HepG2 (cell line): ENCODE results near the gene S100A16. TPM values are rescaled to one million over a fixed set of nuclear protein-coding genes. Genes with fewer than 3 reads are reported as not detected.

Source experiments
- GATAD2A ChIP-seq: IDR thresholded peaks from 2 replicates; pipeline ENCODE4 v1.6.1; 2016
- HIVEP1 ChIP-seq: sonication (generic); formaldehyde crosslinking; IDR thresholded peaks from 2 replicates; pipeline ENCODE4 v1.4.0; 2020; ENCODE audit warnings: mild to moderate bottlenecking, missing genetic modification reagents
- HOXA9 ChIP-seq: sonication (generic); formaldehyde crosslinking; IDR thresholded peaks from 2 replicates; pipeline ENCODE4 v1.8.1; 2022; ENCODE audit warnings: missing genetic modification reagents, mild to moderate bottlenecking, moderate library complexity, borderline replicate concordance
- IKZF1 ChIP-seq: fragments of 450-650 bp; IDR thresholded peaks from 2 replicates; pipeline ENCODE4 v1.7.1; 2016
- KDM4B ChIP-seq: sonication (generic); formaldehyde crosslinking; IDR thresholded peaks from 2 replicates; pipeline ENCODE4 v1.4.0; 2020; ENCODE audit warnings: missing genetic modification reagents
- MED1 ChIP-seq: sonication (generic); formaldehyde crosslinking; IDR thresholded peaks from 2 replicates; pipeline ENCODE4 v1.4.0; 2020; ENCODE audit warnings: missing genetic modification reagents
- MLX ChIP-seq: IDR thresholded peaks from 2 replicates; pipeline ENCODE4 v1.6.1; 2016
- RBAK ChIP-seq: sonication (generic); formaldehyde crosslinking; IDR thresholded peaks from 2 replicates; pipeline ENCODE4 v1.5.1; 2020; ENCODE audit warnings: mild to moderate bottlenecking, missing genetic modification reagents
- ZFP37 ChIP-seq: sonication (generic); formaldehyde crosslinking; IDR thresholded peaks from 2 replicates; pipeline ENCODE4 v1.4.0; 2020; ENCODE audit warnings: missing genetic modification reagents, borderline replicate concordance
- ZNF331 ChIP-seq: sonication (generic); formaldehyde crosslinking; IDR thresholded peaks from 2 replicates; pipeline ENCODE4 v1.4.0; 2020; ENCODE audit warnings: missing genetic modification reagents
- ZNF350 ChIP-seq: sonication (generic); formaldehyde crosslinking; IDR thresholded peaks from 2 replicates; pipeline ENCODE4 v1.4.0; 2020; ENCODE audit warnings: mild to moderate bottlenecking, low read depth, missing genetic modification reagents, borderline replicate concordance
- ZNF614 ChIP-seq: IDR thresholded peaks from 2 replicates; pipeline ENCODE4 v1.6.1; 2018; ENCODE audit warnings: missing biosample characterization, missing genetic modification reagents, inconsistent platforms, borderline replicate concordance
- ZNF761 ChIP-seq: sonication (generic); formaldehyde crosslinking; conservative IDR thresholded peaks from 2 replicates; pipeline ENCODE4 v1.4.0; 2020; ENCODE audit warnings: mild to moderate bottlenecking, missing genetic modification reagents
- polyA plus RNA-seq, 8 experiments: library from polyadenylated mRNA; depleted of rRNA in 3 of 8; stranded (reverse) in 7 of 8; unstranded in 1 of 8; fragments of >200 nt; fragmentation: Illumina TruSeq in 4 of 8; extraction: Trizol in 4 of 8; gene quantifications; 2 replicates each; pipeline versions ENCODE4 v1.2.1 to v1.2.3, GENCODE V29; 2011 to 2016; ENCODE audit warnings: low read depth in 4 of 8, missing spikeins in 1 of 8, mixed read lengths in 1 of 8; ENCODE audit not compliant: insufficient read depth in 1 of 8
- total RNA-seq, 5 experiments: library from RNA; depleted of rRNA; stranded (reverse); fragments of >200 nt; fragmentation: Illumina TruSeq; extraction: Trizol; gene quantifications; 2 replicates each; pipeline ENCODE4 v1.2.3, GENCODE V29; 2016; ENCODE audit warnings: low read depth in 1 of 5
- TF ChIP-seq, protein P1 (sequence below): sonication (generic); formaldehyde crosslinking; IDR thresholded peaks from 2 replicates; pipeline ENCODE4 v1.8.1; 2023; ENCODE audit warnings: missing genetic modification reagents, mild to moderate bottlenecking, borderline replicate concordance
- TF ChIP-seq, protein P2 (sequence below): sonication (generic); formaldehyde crosslinking; IDR thresholded peaks from 2 replicates; pipeline ENCODE4 v1.9.0; 2021; ENCODE audit warnings: missing genetic modification reagents, borderline replicate concordance
- TF ChIP-seq, protein P3 (sequence below): sonication (generic); formaldehyde crosslinking; IDR thresholded peaks from 2 replicates; pipeline ENCODE4 v1.4.0; 2020; ENCODE audit warnings: missing genetic modification reagents
- TF ChIP-seq, protein P4 (sequence below), 2 experiments: sonication (generic) in 1 of 2; formaldehyde crosslinking in 1 of 2; IDR thresholded peaks; 2 replicates each; pipeline versions ENCODE4 v1.5.1 to v1.6.1; 2011 to 2020; ENCODE audit warnings: borderline replicate concordance in 1 of 2, low read depth in 1 of 2, low read length in 1 of 2, mild to moderate bottlenecking in 1 of 2, missing genetic modification reagents in 1 of 2, moderate library complexity in 1 of 2
- TF ChIP-seq, protein P5 (sequence below): sonication (generic); formaldehyde crosslinking; IDR thresholded peaks from 2 replicates; pipeline ENCODE4 v1.4.0; 2020; ENCODE audit warnings: mild to moderate bottlenecking, missing genetic modification reagents

Gene S100A16
- total and polyA plus RNA-seq, 2 of the 13 experiments (the other 11 are each of a cell fraction or from before 2014, with no cell fraction given): 46.0 to 195 TPM

- peak; percentile 53; the same call in 1 of the 2 replicates for TF ChIP-seq GATAD2A (CRISPR knock-in tag)
- TF ChIP-seq IKZF1: no peak
- TF ChIP-seq KDM4B (CRISPR knock-in tag): 0 out of 2 replicates have a peak, but pooled peaks have one; percentile 17
- peak; percentile 55; the same call in 1 of the 2 replicates for TF ChIP-seq ZNF331 (CRISPR knock-in tag)
- TF ChIP-seq, protein P1, sequence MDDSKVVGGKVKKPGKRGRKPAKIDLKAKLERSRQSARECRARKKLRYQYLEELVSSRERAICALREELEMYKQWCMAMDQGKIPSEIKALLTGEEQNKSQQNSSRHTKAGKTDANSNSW (CRISPR knock-in tag): 0 out of 2 replicates have a peak, but pooled peaks have one; percentile 65
- TF ChIP-seq RBAK: no peak
- TF ChIP-seq, protein P2, sequence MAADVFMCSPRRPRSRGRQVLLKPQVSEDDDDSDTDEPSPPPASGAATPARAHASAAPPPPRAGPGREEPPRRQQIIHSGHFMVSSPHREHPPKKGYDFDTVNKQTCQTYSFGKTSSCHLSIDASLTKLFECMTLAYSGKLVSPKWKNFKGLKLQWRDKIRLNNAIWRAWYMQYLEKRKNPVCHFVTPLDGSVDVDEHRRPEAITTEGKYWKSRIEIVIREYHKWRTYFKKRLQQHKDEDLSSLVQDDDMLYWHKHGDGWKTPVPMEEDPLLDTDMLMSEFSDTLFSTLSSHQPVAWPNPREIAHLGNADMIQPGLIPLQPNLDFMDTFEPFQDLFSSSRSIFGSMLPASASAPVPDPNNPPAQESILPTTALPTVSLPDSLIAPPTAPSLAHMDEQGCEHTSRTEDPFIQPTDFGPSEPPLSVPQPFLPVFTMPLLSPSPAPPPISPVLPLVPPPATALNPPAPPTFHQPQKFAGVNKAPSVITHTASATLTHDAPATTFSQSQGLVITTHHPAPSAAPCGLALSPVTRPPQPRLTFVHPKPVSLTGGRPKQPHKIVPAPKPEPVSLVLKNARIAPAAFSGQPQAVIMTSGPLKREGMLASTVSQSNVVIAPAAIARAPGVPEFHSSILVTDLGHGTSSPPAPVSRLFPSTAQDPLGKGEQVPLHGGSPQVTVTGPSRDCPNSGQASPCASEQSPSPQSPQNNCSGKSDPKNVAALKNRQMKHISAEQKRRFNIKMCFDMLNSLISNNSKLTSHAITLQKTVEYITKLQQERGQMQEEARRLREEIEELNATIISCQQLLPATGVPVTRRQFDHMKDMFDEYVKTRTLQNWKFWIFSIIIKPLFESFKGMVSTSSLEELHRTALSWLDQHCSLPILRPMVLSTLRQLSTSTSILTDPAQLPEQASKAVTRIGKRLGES (CRISPR knock-in tag): no peak
- TF ChIP-seq ZFP37 (CRISPR knock-in tag): no peak
- TF ChIP-seq MED1: peak; percentile 66; the same call in 1 of the 2 replicates
- TF ChIP-seq, protein P3, sequence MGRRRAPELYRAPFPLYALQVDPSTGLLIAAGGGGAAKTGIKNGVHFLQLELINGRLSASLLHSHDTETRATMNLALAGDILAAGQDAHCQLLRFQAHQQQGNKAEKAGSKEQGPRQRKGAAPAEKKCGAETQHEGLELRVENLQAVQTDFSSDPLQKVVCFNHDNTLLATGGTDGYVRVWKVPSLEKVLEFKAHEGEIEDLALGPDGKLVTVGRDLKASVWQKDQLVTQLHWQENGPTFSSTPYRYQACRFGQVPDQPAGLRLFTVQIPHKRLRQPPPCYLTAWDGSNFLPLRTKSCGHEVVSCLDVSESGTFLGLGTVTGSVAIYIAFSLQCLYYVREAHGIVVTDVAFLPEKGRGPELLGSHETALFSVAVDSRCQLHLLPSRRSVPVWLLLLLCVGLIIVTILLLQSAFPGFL (CRISPR knock-in tag): no peak
- peak; percentile 75 for TF ChIP-seq HIVEP1 (CRISPR knock-in tag)
- peak; percentile 26; the same call in 1 of the 2 replicates for TF ChIP-seq MLX (CRISPR knock-in tag)
- TF ChIP-seq, protein P4, sequence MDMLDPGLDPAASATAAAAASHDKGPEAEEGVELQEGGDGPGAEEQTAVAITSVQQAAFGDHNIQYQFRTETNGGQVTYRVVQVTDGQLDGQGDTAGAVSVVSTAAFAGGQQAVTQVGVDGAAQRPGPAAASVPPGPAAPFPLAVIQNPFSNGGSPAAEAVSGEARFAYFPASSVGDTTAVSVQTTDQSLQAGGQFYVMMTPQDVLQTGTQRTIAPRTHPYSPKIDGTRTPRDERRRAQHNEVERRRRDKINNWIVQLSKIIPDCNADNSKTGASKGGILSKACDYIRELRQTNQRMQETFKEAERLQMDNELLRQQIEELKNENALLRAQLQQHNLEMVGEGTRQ (IDR thresholded peaks at IDR 0.05; ENCODE audit: low read depth, low read length): no peak
- TF ChIP-seq, protein P4 (CRISPR knock-in tag; IDR thresholded peaks at IDR 0.05; ENCODE audit: borderline replicate concordance): peak; percentile 48; the same call in 1 of the 2 replicates
- 0 out of 2 replicates have a peak, but pooled peaks have one; percentile 31 for TF ChIP-seq ZNF761
- TF ChIP-seq, protein P5, sequence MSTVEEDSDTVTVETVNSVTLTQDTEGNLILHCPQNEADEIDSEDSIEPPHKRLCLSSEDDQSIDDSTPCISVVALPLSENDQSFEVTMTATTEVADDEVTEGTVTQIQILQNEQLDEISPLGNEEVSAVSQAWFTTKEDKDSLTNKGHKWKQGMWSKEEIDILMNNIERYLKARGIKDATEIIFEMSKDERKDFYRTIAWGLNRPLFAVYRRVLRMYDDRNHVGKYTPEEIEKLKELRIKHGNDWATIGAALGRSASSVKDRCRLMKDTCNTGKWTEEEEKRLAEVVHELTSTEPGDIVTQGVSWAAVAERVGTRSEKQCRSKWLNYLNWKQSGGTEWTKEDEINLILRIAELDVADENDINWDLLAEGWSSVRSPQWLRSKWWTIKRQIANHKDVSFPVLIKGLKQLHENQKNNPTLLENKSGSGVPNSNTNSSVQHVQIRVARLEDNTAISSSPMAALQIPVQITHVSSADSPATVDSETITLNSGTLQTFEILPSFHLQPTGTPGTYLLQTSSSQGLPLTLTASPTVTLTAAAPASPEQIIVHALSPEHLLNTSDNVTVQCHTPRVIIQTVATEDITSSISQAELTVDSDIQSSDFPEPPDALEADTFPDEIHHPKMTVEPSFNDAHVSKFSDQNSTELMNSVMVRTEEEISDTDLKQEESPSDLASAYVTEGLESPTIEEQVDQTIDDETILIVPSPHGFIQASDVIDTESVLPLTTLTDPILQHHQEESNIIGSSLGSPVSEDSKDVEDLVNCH (CRISPR knock-in tag): no peak
- peak; percentile 96 for TF ChIP-seq ZNF350 (CRISPR knock-in tag)
- TF ChIP-seq ZNF614: peak; percentile 74; the same call in 1 of the 2 replicates
- TF ChIP-seq HOXA9: no peak
Observed at GRCh38 chr1:153633754-153634665, 21.1 kb upstream of the S100A16 start, which contains the start of gene CHTOP (continued).
